ENCODE data around the gene CAMK2G.

DNA sequence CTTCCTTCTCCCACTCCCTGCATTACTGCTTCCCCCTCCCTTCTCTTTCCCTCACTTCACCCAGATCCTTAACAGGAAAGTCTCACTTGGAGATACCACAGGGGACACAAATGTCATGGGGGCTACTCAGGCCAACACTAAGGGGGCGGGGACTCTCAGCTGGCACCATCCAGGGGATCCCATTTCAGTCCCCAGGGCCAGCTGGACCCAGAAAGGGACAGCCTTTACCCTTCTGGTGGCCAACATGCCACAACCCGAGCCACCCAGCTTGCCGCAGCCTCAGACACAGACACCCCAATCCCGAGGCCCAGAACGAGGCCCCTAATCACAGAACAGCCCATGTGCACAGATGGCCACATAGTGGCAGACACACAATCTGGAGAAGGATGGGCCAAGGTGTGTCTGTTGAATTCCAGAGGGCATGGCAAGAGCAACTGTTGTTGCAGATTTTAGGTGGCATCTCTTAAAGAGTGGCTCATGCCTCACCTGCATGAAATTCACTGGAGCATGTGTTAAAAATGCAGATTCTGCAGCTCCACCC lies 5.6 kb downstream of the CAMK2G start:
- TF ChIP-seq POLR2A (IDR thresholded peaks at IDR 0.05), result no peak
- TF ChIP-seq, protein P1, sequence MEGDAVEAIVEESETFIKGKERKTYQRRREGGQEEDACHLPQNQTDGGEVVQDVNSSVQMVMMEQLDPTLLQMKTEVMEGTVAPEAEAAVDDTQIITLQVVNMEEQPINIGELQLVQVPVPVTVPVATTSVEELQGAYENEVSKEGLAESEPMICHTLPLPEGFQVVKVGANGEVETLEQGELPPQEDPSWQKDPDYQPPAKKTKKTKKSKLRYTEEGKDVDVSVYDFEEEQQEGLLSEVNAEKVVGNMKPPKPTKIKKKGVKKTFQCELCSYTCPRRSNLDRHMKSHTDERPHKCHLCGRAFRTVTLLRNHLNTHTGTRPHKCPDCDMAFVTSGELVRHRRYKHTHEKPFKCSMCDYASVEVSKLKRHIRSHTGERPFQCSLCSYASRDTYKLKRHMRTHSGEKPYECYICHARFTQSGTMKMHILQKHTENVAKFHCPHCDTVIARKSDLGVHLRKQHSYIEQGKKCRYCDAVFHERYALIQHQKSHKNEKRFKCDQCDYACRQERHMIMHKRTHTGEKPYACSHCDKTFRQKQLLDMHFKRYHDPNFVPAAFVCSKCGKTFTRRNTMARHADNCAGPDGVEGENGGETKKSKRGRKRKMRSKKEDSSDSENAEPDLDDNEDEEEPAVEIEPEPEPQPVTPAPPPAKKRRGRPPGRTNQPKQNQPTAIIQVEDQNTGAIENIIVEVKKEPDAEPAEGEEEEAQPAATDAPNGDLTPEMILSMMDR (IDR thresholded peaks at IDR 0.05), result no peak

All from heart left ventricle (tissue), 13 donors.